ENCODE data around the gene CRIP3.

CRIP3 gene

GRCh38 chr6:43283514-43283901, 25.1 kb downstream of the CRIP3 start:
- no peak for TF ChIP-seq POLR2AphosphoS5 (IDR thresholded peaks at IDR 0.05; ENCODE audit: low read depth, low read length)

- TF ChIP-seq SIN3A (IDR thresholded peaks at IDR 0.05; ENCODE audit: borderline replicate concordance, insufficient read depth, low read length): no peak
- no peak for TF ChIP-seq TAF1 (IDR thresholded peaks at IDR 0.05; ENCODE audit: borderline replicate concordance, insufficient read depth, low read length)
- TF ChIP-seq FOXP2 (optimal IDR thresholded peaks at IDR 0.05; ENCODE audit: borderline replicate concordance, extremely low read depth, extremely low read length, insufficient read depth): no peak
- no peak for TF ChIP-seq POLR2AphosphoS5 (IDR thresholded peaks at IDR 0.05; ENCODE audit: low read depth, low read length)
- TF ChIP-seq REST (IDR thresholded peaks at IDR 0.05; ENCODE audit: insufficient read depth in 1 of 2, low read depth in 2 of 2, low read length in 2 of 2): no peak
Measured at GRCh38 chr6:43282636-43283513, 25.8 kb downstream of the CRIP3 start.

- TF ChIP-seq REST (IDR thresholded peaks at IDR 0.05; ENCODE audit: insufficient read depth in 1 of 2, low read depth in 2 of 2, low read length in 2 of 2) (no peak), SIN3A (IDR thresholded peaks at IDR 0.05; ENCODE audit: borderline replicate concordance, insufficient read depth, low read length) (no peak), FOXP2 (optimal IDR thresholded peaks at IDR 0.05; ENCODE audit: borderline replicate concordance, extremely low read depth, extremely low read length, insufficient read depth) (no peak)
Measured at GRCh38 chr6:43282060-43282459, 26.6 kb downstream of the CRIP3 start.

- TF ChIP-seq FOXP2 (optimal IDR thresholded peaks at IDR 0.05; ENCODE audit: borderline replicate concordance, extremely low read depth, extremely low read length, insufficient read depth): no peak
- no peak for TF ChIP-seq SIN3A (IDR thresholded peaks at IDR 0.05; ENCODE audit: borderline replicate concordance, insufficient read depth, low read length)
- no peak for TF ChIP-seq REST (IDR thresholded peaks at IDR 0.05; ENCODE audit: insufficient read depth in 1 of 2, low read depth in 2 of 2, low read length in 2 of 2)
- TF ChIP-seq TAF1 (IDR thresholded peaks at IDR 0.05; ENCODE audit: borderline replicate concordance, insufficient read depth, low read length): no peak
- no peak for TF ChIP-seq POLR2AphosphoS5 (IDR thresholded peaks at IDR 0.05; ENCODE audit: low read depth, low read length)
Measured at GRCh38 chr6:43280234-43280633, 28.4 kb downstream of the CRIP3 start.

GRCh38 chr6:43278524-43279078, 30.0 kb downstream of the CRIP3 start:
- TF ChIP-seq POLR2AphosphoS5 (IDR thresholded peaks at IDR 0.05; ENCODE audit: low read depth, low read length) (no peak), TAF1 (IDR thresholded peaks at IDR 0.05; ENCODE audit: borderline replicate concordance, insufficient read depth, low read length) (no peak), FOXP2 (optimal IDR thresholded peaks at IDR 0.05; ENCODE audit: borderline replicate concordance, extremely low read depth, extremely low read length, insufficient read depth) (no peak), REST (IDR thresholded peaks at IDR 0.05; ENCODE audit: insufficient read depth in 1 of 2, low read depth in 2 of 2, low read length in 2 of 2) (no peak), SIN3A (IDR thresholded peaks at IDR 0.05; ENCODE audit: borderline replicate concordance, insufficient read depth, low read length) (no peak)
